ENCODE data around the gene KRT77.

The KRT77 gene

GRCh38 chr12:52703878-52704277, 554 bp upstream of the KRT77 start:
- no peak for TF ChIP-seq FOXP2 (optimal IDR thresholded peaks at IDR 0.05; ENCODE audit: borderline replicate concordance, extremely low read depth, extremely low read length, insufficient read depth)
- no peak for TF ChIP-seq REST (IDR thresholded peaks at IDR 0.05; ENCODE audit: insufficient read depth in 1 of 2, low read depth in 2 of 2, low read length in 2 of 2)
- no peak for TF ChIP-seq TAF1 (IDR thresholded peaks at IDR 0.05; ENCODE audit: borderline replicate concordance, insufficient read depth, low read length)
- TF ChIP-seq POLR2AphosphoS5 (IDR thresholded peaks at IDR 0.05; ENCODE audit: low read depth, low read length) = no peak
- no peak for TF ChIP-seq SIN3A (IDR thresholded peaks at IDR 0.05; ENCODE audit: borderline replicate concordance, insufficient read depth, low read length)

- TF ChIP-seq TAF1 (IDR thresholded peaks at IDR 0.05; ENCODE audit: borderline replicate concordance, insufficient read depth, low read length) (no peak), SIN3A (IDR thresholded peaks at IDR 0.05; ENCODE audit: borderline replicate concordance, insufficient read depth, low read length) (no peak), REST (IDR thresholded peaks at IDR 0.05; ENCODE audit: insufficient read depth in 1 of 2, low read depth in 2 of 2, low read length in 2 of 2) (no peak), POLR2AphosphoS5 (IDR thresholded peaks at IDR 0.05; ENCODE audit: low read depth, low read length) (no peak), FOXP2 (optimal IDR thresholded peaks at IDR 0.05; ENCODE audit: borderline replicate concordance, extremely low read depth, extremely low read length, insufficient read depth) (no peak)
Observed at GRCh38 chr12:52702338-52702737, 986 bp downstream of the KRT77 start.

- TF ChIP-seq SIN3A (IDR thresholded peaks at IDR 0.05; ENCODE audit: borderline replicate concordance, insufficient read depth, low read length) = no peak
- TF ChIP-seq POLR2AphosphoS5 (IDR thresholded peaks at IDR 0.05; ENCODE audit: low read depth, low read length) = no peak
- TF ChIP-seq TAF1 (IDR thresholded peaks at IDR 0.05; ENCODE audit: borderline replicate concordance, insufficient read depth, low read length) = no peak
- no peak for TF ChIP-seq REST (IDR thresholded peaks at IDR 0.05; ENCODE audit: insufficient read depth in 1 of 2, low read depth in 2 of 2, low read length in 2 of 2)
- TF ChIP-seq FOXP2 (optimal IDR thresholded peaks at IDR 0.05; ENCODE audit: borderline replicate concordance, extremely low read depth, extremely low read length, insufficient read depth) = no peak
Observed at GRCh38 chr12:52701281-52701680, 2.0 kb downstream of the KRT77 start.

DNA sequence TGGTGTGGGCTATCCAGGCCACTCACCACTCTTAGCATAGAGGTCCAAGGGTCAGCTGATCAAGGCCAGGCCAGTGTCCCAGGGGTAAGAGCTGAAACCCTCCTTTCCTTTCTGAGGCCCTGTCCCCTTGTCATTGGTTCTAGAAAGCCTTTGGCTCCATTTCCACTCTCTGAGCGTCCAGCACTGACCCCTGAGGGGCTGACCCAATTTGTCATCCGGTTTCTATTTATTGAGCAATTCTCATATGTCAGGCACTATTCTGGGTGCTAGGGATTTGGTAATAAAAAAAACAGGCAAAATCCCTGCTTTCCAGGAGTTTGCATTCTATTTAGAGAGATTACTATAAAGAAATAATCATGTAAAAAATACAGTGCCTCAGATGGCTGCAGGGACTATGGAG, 3.4 kb downstream of the KRT77 start:
- TF ChIP-seq TAF1 (IDR thresholded peaks at IDR 0.05; ENCODE audit: borderline replicate concordance, insufficient read depth, low read length) = no peak
- TF ChIP-seq POLR2AphosphoS5 (IDR thresholded peaks at IDR 0.05; ENCODE audit: low read depth, low read length) = no peak
- TF ChIP-seq FOXP2 (optimal IDR thresholded peaks at IDR 0.05; ENCODE audit: borderline replicate concordance, extremely low read depth, extremely low read length, insufficient read depth) = no peak
- no peak for TF ChIP-seq REST (IDR thresholded peaks at IDR 0.05; ENCODE audit: insufficient read depth in 1 of 2, low read depth in 2 of 2, low read length in 2 of 2)
- TF ChIP-seq SIN3A (IDR thresholded peaks at IDR 0.05; ENCODE audit: borderline replicate concordance, insufficient read depth, low read length) = no peak

- TF ChIP-seq TAF1 (IDR thresholded peaks at IDR 0.05; ENCODE audit: borderline replicate concordance, insufficient read depth, low read length) = no peak
- TF ChIP-seq POLR2AphosphoS5 (IDR thresholded peaks at IDR 0.05; ENCODE audit: low read depth, low read length) = no peak
- TF ChIP-seq FOXP2 (optimal IDR thresholded peaks at IDR 0.05; ENCODE audit: borderline replicate concordance, extremely low read depth, extremely low read length, insufficient read depth) = no peak
- no peak for TF ChIP-seq REST (IDR thresholded peaks at IDR 0.05; ENCODE audit: insufficient read depth in 1 of 2, low read depth in 2 of 2, low read length in 2 of 2)
- TF ChIP-seq SIN3A (IDR thresholded peaks at IDR 0.05; ENCODE audit: borderline replicate concordance, insufficient read depth, low read length) = no peak
Observed at GRCh38 chr12:52699373-52699772, 4.0 kb downstream of the KRT77 start.
